ENCODE results near the gene SLX4IP. TPM values are rescaled to one million over a fixed set of nuclear protein-coding genes. Genes with fewer than 3 reads are reported as not detected.

SLX4IP gene
- total and polyA plus RNA-seq, 10 donors: 2.8 to 9.0 (median 5.1) TPM

DNA sequence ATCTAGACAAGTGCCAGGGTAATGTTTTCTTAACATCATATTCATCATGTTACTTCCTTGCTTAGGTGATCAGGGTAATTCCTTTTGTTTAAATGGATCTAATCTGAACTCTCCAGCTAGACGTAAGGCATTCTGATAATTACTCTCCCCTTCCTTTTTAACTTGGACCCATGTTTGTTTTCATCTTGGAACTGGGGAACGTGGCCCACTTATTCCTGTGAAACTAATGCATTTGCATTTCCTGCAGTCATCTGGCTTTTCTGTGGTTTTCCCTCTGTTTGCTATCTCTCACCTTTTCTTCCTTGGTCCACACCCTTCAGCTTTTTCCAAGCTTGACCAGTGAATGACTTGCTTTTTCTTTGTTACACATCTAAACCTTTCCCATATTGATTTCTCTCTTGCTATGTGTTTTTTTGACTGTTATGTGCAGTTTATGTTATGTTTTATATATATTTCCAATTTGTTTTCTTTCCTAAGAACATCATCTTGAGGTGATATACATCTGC lies 33.3 kb downstream of the SLX4IP start:
- Histone ChIP-seq H3K36me3 (peaks cover 0 to 6% (median 0%) of the 10 kb centered on the region in 6 donors), H3K27me3 (replicated peaks in 1 of 7) (no peaks in the 10 kb centered on the region), H3K27ac (peak overlapping the region in 1 of 8 donors; percentile 9), H3K4me1 (peaks cover 0 to 45% (median 11%) of the 10 kb centered on the region in 6 donors), H3K9me3 (peaks cover 0 to 10% (median 1%) of the 10 kb centered on the region in 8 donors), H3K4me3 (no peak overlapping the region)
- DNase-seq: no peak
- WGBS, 5 donors: 64 to 76% (median 70%) methylated on average over 2 of the region's 2 CpGs
- TF ChIP-seq POLR2AphosphoS5 (IDR thresholded peaks at IDR 0.05): no peak
- TF ChIP-seq POLR2A (IDR thresholded peaks at IDR 0.05): no peak
- TF ChIP-seq, protein P1, sequence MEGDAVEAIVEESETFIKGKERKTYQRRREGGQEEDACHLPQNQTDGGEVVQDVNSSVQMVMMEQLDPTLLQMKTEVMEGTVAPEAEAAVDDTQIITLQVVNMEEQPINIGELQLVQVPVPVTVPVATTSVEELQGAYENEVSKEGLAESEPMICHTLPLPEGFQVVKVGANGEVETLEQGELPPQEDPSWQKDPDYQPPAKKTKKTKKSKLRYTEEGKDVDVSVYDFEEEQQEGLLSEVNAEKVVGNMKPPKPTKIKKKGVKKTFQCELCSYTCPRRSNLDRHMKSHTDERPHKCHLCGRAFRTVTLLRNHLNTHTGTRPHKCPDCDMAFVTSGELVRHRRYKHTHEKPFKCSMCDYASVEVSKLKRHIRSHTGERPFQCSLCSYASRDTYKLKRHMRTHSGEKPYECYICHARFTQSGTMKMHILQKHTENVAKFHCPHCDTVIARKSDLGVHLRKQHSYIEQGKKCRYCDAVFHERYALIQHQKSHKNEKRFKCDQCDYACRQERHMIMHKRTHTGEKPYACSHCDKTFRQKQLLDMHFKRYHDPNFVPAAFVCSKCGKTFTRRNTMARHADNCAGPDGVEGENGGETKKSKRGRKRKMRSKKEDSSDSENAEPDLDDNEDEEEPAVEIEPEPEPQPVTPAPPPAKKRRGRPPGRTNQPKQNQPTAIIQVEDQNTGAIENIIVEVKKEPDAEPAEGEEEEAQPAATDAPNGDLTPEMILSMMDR (IDR thresholded peaks at IDR 0.05 in 8 of 11, conservative IDR thresholded peaks at IDR 0.05 in 3 of 11): no peak
- intact Hi-C loops (cut with DNase I; ENCODE audit: low total_unique reads): no loop called here

DNA sequence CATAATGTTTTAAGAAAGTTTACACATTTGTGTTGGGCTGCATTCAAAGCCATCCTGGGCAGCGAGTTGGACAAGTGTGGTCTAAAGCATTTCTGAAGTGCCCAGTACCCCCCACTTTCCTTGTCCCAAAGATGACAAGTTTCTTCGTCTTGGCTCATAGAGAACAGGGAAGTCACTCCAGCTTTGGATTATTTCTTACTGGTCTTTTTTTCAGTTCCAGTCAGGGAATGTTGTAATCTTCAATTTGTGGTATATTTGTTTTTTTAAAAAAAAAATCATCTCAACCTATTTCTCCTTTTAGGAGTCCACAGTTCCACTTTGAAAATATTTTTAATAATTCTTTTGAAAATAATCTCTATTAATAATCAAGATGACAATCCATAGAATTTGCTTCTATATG lies 34.0 kb downstream of the SLX4IP start:
- Histone ChIP-seq H3K4me1 (peaks cover 0 to 51% (median 12%) of the 10 kb centered on the region in 6 donors), H3K9me3 (peaks cover 0 to 6% (median 1%) of the 10 kb centered on the region in 8 donors), H3K36me3 (peaks cover 0 to 6% (median 0%) of the 10 kb centered on the region in 6 donors), H3K27me3 (replicated peaks in 1 of 7) (no peaks in the 10 kb centered on the region), H3K27ac (peak overlapping the region in 1 of 8 donors; percentile 9), H3K4me3 (no peak overlapping the region)
- WGBS, 5 donors: 56 to 84% (median 70%) methylated on average over 2 of the region's 2 CpGs
- no peak for DNase-seq
- TF ChIP-seq POLR2AphosphoS5 (IDR thresholded peaks at IDR 0.05) (no peak), POLR2A (IDR thresholded peaks at IDR 0.05) (no peak)
- TF ChIP-seq, protein P1 (IDR thresholded peaks at IDR 0.05 in 8 of 11, conservative IDR thresholded peaks at IDR 0.05 in 3 of 11): no peak
- intact Hi-C loops (cut with DNase I; ENCODE audit: low total_unique reads): no loop called here

DNA sequence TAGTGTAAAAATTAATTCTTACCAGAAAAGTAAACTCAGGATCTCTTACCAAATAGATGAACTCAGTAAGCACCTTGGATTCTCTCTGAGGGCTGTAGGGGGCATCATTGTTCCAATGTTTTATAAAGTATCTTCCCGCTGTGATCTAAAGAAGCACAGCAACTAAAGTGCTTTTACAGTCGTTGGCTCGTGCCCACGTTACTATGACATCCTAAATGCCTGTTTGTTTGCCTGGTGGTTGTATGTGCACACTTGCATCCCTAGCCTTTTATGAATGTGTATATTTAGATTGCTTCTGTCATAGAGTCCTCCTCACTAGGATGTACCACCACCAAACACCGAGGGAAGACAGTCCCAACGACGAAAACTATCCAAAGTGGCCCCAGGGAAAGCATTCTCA lies 34.5 kb downstream of the SLX4IP start:
- peaks cover 1 to 56% (median 15%) of the 10 kb centered on the region in 6 donors for H3K4me1 ChIP-seq
- peaks cover 0 to 6% (median 0%) of the 10 kb centered on the region in 6 donors for H3K36me3 ChIP-seq
- peaks cover 0 to 6% (median 1%) of the 10 kb centered on the region in 8 donors for H3K9me3 ChIP-seq
- intact Hi-C loops (cut with DNase I; ENCODE audit: low total_unique reads): no loop called here
- no peak for TF ChIP-seq POLR2A (IDR thresholded peaks at IDR 0.05)
- TF ChIP-seq, protein P1 (IDR thresholded peaks at IDR 0.05 in 8 of 11, conservative IDR thresholded peaks at IDR 0.05 in 3 of 11): peak in 8 of 11 experiments; percentile 25 to 58 (median 46)
- no peak for TF ChIP-seq POLR2AphosphoS5 (IDR thresholded peaks at IDR 0.05)
- no peak for DNase-seq
- H3K27ac ChIP-seq: peak overlapping the region in 1 of 8 donors; percentile 36
- 35 to 55% (median 40%) methylated on average over 7 of the region's 7 CpGs for WGBS, 5 donors
- H3K27me3 ChIP-seq (replicated peaks in 1 of 7): no peaks in the 10 kb centered on the region
- no peak overlapping the region for H3K4me3 ChIP-seq

DNA sequence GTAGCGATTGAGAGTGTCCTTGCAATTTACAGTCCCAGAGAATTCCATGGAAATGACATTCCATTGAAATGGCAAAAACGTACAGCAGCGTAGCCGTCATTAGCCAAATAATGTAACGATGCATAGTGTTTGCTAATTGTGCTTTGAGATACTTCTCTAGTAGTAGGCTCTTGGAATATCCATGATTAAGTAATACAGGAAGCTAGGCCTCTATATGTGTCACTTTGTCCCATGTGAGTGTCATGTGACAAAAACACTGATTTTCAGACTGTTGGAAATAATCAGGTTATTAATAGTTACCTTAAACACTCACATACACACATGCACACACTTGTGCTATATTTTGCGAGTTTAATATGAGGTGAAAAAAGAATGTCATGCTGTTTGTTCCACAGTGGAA lies 35.2 kb downstream of the SLX4IP start:
- Histone ChIP-seq H3K4me1 (peaks cover 3 to 63% (median 22%) of the 10 kb centered on the region in 6 donors), H3K4me3 (no peak overlapping the region), H3K9me3 (peaks cover 0 to 6% (median 1%) of the 10 kb centered on the region in 8 donors), H3K27me3 (replicated peaks in 1 of 7) (no peaks in the 10 kb centered on the region), H3K36me3 (no peaks in the 10 kb centered on the region), H3K27ac (peak overlapping the region in 1 of 8 donors; percentile 36)
- no peak for DNase-seq
- TF ChIP-seq POLR2A (IDR thresholded peaks at IDR 0.05) (no peak), POLR2AphosphoS5 (IDR thresholded peaks at IDR 0.05) (no peak)
- TF ChIP-seq, protein P1 (IDR thresholded peaks at IDR 0.05 in 8 of 11, conservative IDR thresholded peaks at IDR 0.05 in 3 of 11): no peak
- intact Hi-C loops (cut with DNase I; ENCODE audit: low total_unique reads): no loop called here
- 79 to 95% (median 88%) methylated on average over 6 of the region's 6 CpGs for WGBS, 5 donors
